Body of pancreas (tissue), 4 donors: ENCODE results near the gene RIT2.

ENCODE experiments used
- POLR2A ChIP-seq, 3 donors: fragments of 450-650 bp; IDR thresholded peaks; one replicate each; pipeline ENCODE4 v1.6.1; 2016; ENCODE audit warnings: antibody characterized with exemption in 3 of 3, mild to moderate bottlenecking in 2 of 3
- TF ChIP-seq, protein P1 (sequence below), 7 experiments: fragments of 450-650 bp in 4 of 7; fragments of 200-600 bp in 3 of 7; sonication (generic) in 3 of 7; IDR thresholded peaks; one replicate each; pipeline ENCODE4 v1.5.1; 2016 to 2019; ENCODE audit warnings: antibody characterized with exemption in 7 of 7

DNA sequence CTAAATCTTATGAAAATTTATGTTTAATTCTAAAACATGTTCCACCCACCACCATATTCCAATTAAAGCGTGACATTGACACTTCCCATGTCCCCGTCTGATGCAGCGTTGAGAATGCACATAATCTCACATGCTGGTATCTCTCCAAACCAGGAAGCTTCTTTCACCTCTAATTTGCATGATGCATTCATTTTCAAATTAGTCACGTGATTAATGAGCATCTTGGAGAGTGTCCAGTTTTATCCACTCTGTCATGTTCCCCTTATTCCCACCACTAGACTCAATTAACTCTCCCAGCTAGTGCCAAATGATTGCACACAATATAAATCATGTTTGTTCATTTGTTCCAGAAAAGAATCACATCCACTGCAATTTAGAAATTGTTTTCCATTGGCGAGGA, 105.8 kb downstream of the RIT2 start:
- TF ChIP-seq, protein P1, sequence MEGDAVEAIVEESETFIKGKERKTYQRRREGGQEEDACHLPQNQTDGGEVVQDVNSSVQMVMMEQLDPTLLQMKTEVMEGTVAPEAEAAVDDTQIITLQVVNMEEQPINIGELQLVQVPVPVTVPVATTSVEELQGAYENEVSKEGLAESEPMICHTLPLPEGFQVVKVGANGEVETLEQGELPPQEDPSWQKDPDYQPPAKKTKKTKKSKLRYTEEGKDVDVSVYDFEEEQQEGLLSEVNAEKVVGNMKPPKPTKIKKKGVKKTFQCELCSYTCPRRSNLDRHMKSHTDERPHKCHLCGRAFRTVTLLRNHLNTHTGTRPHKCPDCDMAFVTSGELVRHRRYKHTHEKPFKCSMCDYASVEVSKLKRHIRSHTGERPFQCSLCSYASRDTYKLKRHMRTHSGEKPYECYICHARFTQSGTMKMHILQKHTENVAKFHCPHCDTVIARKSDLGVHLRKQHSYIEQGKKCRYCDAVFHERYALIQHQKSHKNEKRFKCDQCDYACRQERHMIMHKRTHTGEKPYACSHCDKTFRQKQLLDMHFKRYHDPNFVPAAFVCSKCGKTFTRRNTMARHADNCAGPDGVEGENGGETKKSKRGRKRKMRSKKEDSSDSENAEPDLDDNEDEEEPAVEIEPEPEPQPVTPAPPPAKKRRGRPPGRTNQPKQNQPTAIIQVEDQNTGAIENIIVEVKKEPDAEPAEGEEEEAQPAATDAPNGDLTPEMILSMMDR (IDR thresholded peaks at IDR 0.05) = no peak
- no peak for TF ChIP-seq POLR2A (IDR thresholded peaks at IDR 0.05)
